ENCODE data around the gene SMIM14. TPM values are rescaled to one million over a fixed set of nuclear protein-coding genes. Genes with fewer than 3 reads are reported as not detected.
"Not testable (repeated sequence)": the region's sequence is repeated elsewhere in the genome, so short reads cannot be mapped to it uniquely, and the experiment has no call there.

Gene SMIM14
- total RNA-seq, 1 donor from 2014 or later: 23.9 TPM

DNA sequence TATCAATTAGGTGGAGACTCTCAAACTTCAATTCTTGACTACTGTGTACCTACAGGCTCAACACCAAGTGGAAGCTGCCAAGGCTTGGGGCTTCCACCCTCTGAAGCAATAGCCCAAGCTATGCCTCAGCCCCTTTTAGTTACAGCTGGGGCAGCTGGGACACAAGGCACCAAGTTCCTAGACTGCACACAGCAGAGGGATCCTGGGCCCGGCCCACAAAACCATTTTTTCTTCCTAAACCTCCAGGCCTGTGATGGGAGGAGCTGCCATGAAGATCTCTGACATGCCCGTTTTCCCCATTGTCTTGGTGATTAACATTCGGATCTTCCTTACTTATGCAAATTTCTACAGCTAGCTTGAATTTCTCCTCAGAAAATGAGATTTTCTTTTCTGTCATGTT, 108.0 kb downstream of the SMIM14 start:
- DNase-seq: no peak

- no peak for DNase-seq
Measured at GRCh38 chr4:39529534-39529933, 109.1 kb downstream of the SMIM14 start.

DNA sequence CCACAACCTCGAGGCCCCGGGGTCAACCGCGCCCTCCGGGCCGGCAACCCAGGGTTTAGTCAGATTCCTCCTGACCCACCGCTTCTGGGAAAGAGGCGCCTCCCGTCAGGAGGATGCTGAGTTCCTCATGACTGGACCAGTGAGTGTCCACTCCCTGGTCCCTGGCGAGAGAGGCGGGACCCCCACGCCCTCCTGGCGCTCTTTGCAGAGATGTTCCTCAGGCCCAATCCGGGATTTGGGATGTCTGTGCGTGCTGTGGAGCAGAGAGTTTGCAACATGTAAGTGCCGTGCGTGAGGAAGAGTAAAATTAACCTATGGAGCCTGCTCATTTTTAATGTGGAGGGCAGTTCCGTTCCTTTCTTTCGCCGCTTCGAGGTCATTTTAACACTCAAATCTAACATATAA, 110.6 kb downstream of the SMIM14 start:
- peak; percentile 29 for DNase-seq

- peak; percentile 97 for DNase-seq
Measured at GRCh38 chr4:39527296-39528060, 111.2 kb downstream of the SMIM14 start, which contains the start of gene UGDH. Gene UGDH (minus strand): TSS chr4:39527439. CDS start chr4:39521512, 5,927 bp downstream.

- DNase-seq: peak; percentile 55
Measured at GRCh38 chr4:39526765-39527295, 111.8 kb downstream of the SMIM14 start.

GRCh38 chr4:39525822-39526690, 112.6 kb downstream of the SMIM14 start:
- no peak for DNase-seq

DNA sequence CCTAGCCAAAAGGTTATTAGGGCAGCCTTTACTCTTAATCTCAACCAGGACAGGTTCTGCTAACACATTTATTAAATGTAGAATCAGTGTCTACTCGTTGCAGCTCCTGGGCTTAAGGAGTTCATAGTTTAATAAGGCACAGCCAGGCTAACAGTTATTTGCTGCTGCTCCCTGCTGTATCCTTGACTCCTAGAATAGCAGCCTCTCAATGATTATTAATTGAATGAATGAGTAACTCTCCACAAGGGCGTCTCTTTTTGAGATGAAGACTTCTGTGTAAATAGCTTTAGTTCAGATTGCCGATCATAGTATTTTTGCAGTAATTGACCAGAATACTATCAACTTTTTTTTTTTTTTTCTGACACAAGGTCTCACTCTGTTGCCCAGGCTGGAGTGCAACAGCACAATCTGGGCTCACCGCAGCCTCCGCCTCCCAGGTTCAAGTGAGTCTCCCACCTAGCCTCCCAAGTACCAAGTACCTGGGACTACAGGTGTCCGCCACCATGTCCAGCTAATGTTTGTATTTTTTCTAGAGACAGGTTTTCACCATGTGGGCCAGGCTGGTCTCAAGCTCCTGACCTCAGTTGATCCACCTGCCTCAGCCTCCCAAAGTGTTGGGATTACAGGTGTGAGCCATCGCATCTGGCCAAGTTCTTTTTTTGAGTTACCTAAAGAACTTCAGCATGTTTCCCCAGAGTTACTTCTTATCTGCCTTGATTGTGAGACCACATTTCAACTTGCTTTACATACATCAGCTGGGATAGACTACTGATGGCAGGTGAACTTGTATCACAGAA, 114.3 kb downstream of the SMIM14 start:
- DNase-seq: no peak

DNA sequence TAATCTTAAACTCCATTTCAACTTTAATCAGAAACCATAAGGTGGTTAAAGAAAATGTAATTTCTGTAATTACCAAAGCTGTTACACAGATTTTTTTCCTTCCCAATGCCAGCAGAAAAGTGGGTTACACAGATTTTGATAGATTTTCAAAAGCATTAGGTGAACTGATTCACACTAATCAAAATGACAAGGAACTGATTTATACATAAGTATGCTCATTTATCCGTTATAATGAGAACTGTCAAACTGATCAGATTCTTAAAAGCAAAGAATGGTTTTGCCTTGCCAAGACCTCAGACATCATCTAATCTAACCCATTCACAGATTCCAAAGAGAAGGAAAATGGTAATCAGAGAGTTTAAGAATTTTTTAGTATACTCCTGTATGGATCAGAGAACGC, 116.6 kb downstream of the SMIM14 start:
- DNase-seq: no peak

DNA sequence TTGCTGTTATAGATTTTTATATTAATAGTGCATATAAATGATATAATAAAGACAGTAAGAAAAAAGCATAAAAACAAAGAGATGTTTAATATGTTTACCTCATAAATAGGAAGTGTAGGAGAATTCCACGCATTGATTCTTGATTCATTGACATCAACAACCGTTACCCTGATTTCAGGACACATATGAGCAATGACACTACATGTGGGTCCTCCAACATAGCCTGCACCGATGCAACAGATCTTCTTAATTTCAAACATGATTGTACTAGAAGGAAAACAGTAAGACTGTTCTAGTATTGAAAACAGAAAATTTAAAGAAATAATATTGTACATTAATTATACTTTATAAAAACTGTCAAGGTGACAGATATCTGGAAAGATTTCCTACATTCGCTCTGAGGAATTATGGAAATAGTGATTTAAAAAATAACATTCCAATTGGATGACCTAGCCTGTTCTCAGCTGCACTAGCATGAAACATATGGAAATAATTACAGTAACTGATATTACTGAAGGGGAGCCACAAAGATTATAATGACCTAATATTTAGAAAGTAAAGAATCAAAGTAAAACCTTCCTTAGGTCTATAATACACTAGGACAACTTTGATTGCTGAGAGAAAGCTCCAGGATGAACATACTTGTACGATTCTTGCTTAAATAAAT, 117.3 kb downstream of the SMIM14 start:
- DNase-seq: peak; percentile 78

- no peak for DNase-seq
Measured at GRCh38 chr4:39518484-39518883, 120.2 kb downstream of the SMIM14 start.

- no peak for DNase-seq
Measured at GRCh38 chr4:39516407-39516966, 122.2 kb downstream of the SMIM14 start.

DNA sequence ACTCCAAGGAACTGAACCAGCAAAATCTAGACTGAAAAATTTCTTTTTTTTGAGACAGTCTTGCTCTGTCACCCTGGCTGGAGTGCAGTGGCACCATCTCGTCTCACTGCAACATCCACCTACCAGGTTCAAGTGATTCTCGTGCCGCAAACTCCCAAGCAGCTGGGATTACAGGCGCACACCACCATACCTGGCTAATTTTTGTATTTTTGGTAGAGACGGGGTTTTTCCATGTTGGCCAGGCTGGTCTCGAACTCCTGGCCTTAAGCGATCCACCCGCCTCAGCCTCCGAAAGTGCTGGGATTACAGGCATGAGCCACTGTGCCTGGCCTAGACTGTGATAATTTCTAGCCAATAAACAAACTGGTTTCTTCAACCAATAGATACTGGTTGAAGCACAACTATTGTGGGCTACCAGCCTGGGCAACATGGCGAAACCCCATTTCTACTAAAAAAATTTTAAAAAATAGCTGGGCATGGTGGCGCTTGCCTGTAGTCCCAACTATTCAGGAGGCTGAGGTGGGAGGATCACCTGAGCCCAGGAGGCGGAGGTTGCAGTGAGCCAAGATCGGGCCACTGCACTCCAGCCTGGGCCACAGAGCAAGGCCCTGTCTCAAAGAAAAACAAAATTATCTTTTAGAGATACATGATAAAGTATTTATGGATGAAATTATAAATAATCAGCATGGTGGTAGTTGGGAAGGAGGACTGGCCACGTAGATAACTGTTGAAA, 122.8 kb downstream of the SMIM14 start:
- not testable (repeated sequence) for DNase-seq

- DNase-seq: no peak
Measured at GRCh38 chr4:39514888-39515401, 123.7 kb downstream of the SMIM14 start.

GRCh38 chr4:39514266-39514665, 124.4 kb downstream of the SMIM14 start:
- DNase-seq: not testable (repeated sequence)

DNA sequence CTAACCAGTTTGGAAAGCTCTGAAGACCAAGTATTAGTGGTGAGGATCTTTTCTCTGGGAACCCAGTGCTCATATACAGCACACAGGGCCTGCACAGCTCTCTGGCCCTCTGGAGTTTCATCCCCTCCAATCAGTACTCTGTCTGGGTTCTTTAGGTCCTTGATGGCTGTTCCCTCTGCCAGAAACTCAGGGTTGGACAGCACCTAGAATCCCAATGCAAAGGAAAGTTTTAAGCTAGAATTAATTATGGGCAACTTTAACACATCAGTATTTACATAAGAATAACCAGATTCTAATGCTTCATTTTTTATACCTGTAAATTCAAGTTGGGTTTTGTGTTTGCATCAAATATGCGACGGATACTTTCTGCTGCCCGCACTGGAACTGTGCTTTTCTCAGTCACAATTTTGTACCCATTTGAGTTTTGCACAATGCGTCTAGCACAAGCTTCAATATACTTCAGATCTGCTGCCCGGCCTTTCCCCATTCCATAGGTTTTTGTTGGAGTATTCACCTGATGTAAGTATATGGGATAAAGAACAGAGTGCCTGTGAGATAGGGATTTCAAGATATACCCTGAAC, 128.2 kb downstream of the SMIM14 start:
- DNase-seq: no peak

DNA sequence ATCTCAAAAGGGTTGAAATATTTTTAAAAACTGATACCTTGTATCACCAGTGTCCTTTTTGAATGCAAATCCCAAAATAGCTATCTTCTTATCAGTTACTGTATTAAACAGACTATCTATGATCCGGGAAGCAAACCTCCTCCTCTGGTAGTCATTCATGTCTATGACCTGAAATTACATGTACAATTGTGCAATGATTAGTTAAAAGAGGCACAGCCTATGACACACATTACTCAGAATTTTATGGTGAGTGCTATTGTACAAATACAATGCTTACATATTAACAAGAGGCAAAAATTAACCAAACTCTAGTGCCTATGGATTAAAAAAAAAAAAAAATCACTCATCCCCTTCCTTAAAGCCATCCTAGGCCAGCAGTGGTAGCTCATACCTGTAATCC, 133.1 kb downstream of the SMIM14 start:
- no peak for DNase-seq

GRCh38 chr4:39504538-39504937, 134.1 kb downstream of the SMIM14 start:
- no peak for DNase-seq

DNA sequence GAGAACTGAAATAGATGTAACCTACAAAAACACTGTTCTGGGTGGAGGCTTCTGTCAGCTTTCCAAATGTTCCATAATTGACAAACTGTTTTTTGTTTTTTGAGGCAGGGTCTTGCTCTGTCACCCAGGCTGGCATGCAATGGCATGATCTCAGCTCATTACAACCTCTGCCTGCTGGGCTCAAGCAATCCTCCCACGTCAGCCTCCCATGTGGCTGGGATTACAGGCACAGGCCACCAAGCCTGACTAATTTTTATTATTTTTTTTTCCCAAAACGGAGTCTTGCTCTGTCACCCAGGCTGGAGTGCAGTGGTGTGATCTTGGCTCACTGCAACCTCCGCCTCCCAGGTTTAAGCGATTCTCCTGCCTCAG, 136.0 kb downstream of the SMIM14 start:
- DNase-seq: not testable (repeated sequence)

GRCh38 chr4:39502019-39502663, 136.5 kb downstream of the SMIM14 start:
- DNase-seq: no peak

GRCh38 chr4:39498727-39499020, 140.0 kb downstream of the SMIM14 start:
- DNase-seq: no peak
